COR-L47 (cell line): ENCODE data around the gene MISP3.
A peak's percentile ranks its signal among the peaks of the same experiment; 100 is the strongest.

Experiments used
- DNase-seq: peaks from one replicate; lab custom pipeline; 2025; lab: John Stamatoyannopoulos, UW

Gene MISP3

DNA sequence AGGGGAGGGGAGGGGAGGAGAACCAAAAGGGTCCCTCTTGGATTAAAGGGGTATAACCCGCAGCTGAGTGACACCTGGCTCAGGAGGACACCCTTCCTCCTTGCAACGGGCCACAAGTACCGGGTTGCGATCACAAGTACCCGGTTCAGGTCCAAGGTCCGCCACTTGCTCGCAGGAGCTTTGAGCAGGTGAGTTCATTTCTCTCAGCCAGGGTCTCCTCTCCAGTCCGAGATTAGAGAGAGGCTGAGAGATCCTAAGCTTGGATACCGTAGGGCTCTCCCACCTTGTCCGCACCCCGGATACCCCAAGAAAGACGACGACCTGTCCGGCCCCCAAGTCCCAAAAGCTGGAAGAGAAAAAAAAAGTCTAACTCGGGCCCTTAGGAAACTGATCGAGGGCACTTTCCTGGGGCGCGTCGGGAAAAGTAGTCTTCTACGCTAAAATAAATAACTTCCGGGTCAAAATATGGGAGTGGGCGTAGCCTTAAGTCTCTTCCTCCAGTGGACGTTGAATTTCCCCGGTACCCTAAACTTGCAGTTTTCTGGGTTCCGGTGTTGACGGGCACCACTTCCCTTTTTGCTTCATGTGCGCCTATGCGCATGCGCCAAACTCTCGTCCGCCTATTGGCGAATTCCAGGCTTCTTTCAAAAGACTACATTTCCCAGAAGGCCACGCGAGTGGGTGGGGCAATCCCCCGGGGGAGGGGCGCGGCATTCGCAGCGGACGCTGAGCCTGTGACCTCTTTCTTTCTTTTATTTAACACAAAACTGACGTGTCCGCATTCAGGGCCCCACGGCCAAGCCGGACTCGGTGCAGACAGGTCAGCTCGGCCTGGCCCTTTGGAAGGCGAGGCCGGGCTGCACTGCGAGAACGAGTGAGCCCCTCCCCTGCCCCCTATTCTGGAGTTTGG is 8.6 kb downstream of the MISP3 start:
- DNase-seq, result peak; percentile 99

DNA sequence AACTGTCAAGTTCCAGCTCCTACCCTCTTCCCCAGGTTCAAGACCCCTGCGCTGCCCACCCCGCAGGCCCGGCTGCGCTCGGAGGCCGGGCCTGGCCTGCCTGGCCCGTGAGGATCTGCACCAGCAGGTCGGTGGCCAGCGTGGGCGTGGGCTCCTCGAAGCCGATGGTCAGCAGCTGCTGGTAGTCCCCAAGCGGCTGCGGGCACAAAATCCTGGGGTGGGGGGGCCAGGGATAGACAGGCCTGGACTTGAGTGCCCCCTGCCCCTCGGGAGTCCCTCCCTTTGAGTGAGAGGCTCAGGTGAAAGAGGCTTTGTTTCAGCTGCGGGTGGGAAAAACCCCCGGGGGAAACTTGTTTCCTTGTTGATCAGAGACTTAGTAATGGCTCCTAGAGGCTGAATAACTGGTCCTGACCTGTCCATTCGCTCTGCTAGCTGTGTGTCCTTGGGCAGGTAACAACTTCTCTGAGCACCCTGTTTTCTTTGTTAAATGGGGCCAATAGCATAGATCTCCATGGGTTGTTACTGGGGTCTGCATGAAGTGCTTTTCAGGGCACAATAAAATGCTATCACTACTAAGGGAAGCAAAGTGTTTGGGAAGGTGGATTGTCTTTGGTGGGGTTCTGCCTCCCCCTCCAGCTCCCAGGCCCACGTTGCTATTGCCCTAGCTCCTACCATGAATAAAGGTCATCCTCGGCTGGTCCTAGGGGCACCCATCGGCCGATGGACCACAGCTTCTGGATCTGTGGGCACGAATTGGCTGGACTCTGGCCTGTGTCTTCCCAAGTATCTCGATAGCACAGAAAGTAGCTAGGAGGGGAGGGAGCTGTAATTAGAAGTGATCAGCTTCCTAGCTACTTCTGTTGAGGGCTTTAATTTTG is 9.4 kb downstream of the MISP3 start:
- no peak for DNase-seq

DNA sequence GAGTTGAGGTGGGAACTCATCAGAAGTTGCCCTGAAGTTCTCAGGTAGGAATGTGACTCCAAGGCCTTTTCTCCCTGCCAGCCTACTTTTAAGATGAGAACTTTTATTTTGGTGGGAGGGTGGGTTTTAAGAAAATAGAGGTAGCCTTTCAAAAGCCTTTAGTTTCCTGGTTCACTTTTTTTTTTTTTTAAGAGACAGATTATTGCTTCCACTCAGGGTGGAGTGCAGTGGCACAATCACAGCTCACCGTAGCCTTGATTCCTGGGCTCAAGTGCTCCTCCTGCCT is 10.0 kb downstream of the MISP3 start:
- no peak for DNase-seq

DNA sequence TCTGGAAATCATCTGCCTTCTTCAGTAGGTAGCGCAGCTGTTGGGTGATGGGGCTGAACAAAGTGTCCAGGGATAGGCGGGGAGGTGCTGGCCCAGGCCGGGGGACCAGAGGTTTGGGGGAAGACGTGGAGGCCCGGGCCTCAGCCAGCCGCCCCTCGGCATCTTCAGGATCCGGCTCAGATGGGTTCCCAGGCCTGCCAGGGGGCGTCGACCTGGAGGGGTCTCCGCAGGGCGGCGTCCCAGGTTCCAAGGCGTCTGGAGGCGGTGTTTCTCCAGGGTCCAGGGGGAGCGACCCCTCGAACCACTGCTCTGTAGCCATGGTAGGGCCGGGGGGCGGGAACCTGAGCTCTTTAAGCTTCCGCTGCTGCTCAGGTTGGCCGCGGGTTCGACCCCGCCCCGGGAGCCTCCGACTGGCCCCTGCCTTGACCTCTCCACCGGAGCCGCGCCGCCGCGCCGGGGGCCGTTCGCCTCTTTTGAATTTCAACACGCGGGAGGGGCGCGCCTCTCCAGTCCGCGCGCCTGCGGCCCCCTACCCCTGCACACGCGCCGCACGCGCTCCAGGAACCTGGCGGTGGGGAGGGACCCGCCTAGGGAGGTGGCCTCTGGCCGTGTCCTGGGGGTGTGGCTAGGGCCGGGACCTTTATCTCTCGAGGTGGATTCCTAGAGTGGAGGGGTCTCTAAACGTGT is 12.9 kb downstream of the MISP3 start, which contains the start of gene C19orf67:
TSS of gene C19orf67 (minus strand) at position 475 of the 687 bp plus-strand sequence. CDS start at position 319, 156 bp downstream.
- DNase-seq, result no peak

- DNase-seq, result no peak
Observed at GRCh38 chr19:14086098-14086497, 13.5 kb downstream of the MISP3 start.

- DNase-seq, result no peak
Observed at GRCh38 chr19:14088634-14089411, 16.2 kb downstream of the MISP3 start.

DNA sequence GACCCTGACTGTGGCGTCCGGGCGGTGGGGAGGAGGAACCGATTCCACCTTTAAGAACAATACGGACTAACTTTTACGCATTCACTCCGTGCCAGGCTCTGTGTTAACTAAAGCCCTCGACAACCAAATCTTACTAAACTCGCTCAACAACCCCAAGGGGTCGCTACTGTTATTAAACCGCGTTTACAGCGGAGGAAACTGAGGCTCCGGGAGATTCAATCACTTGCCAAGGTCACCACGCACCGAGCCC is 16.8 kb downstream of the MISP3 start:
- no peak for DNase-seq

DNA sequence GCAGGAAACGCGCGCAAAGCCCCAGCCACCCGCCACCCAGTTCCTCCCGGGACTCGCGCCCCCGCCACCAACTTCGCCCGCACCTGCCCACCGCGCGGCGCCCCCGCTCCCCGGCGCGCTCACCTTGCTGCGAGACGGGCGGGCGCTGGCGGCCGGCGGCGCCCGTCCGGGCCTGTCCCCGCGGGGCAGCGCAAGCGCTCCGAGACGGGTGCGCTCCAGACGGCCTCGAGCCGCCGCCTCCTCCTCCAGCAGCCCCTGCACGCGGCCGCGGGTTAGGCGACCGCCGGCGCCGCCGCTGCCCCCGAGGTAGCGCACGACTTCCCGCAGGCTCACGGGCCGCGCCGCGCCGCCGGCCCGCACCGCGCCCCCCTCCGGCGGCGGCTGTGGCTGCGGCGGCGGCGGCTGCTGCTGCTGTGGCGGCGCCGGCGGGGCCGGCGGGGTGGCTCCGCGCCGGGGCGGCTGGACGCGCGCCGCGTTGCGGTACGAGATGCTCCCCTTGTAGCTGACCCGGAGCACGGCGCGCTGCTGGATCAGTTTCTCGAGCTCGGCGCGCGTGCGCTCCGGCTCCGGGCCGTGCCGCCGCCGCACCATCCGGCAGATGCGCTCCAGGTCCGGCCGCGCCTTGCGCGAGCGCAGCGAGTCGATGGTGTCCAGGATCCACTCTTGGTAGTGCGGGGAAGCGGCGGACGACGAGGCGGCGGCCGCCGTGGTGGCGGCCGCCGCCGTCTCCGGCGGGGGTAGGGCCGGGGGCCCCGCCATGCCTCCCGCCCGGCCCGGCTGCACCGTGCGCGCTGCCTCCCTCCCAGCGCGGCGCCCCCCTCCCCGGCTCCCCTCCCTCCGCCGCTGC is 17.3 kb downstream of the MISP3 start:
- DNase-seq, result peak; percentile 37

DNA sequence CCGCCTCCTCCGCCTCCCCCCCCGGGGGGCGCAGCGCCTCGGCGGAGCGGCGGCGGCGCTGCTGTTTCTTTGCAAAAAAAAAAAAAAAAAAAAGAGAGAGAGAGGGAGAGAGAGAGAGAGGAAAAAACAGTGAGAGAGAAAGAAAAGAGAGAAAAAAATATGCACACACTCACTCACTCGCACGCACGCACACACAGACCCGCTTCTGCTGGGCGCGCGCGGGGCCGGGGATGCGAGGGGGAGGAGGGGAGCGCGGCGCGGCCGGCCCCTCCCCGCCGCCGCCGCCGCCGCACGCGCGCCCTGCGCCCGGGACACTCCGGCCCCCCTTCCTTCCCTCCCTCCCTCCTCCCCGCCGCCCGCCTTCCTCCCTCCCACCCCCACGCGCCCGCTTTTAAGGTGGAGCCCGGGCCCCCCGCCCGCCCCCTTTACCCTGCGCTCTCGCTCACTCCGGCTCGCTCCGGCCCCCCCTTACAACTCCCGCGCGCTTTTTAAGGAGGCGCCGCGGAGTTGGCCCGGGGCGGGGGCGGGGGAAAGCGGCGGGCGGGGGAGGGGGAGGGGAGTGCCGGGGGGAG is 18.0 kb downstream of the MISP3 start, which contains the start of gene SAMD1:
TSS of gene SAMD1 (minus strand) at position 243 of the 572 bp plus-strand sequence.
- peak; percentile 83 for DNase-seq

- DNase-seq, result peak; percentile 76
Observed at GRCh38 chr19:14091081-14091812, 18.7 kb downstream of the MISP3 start.

DNA sequence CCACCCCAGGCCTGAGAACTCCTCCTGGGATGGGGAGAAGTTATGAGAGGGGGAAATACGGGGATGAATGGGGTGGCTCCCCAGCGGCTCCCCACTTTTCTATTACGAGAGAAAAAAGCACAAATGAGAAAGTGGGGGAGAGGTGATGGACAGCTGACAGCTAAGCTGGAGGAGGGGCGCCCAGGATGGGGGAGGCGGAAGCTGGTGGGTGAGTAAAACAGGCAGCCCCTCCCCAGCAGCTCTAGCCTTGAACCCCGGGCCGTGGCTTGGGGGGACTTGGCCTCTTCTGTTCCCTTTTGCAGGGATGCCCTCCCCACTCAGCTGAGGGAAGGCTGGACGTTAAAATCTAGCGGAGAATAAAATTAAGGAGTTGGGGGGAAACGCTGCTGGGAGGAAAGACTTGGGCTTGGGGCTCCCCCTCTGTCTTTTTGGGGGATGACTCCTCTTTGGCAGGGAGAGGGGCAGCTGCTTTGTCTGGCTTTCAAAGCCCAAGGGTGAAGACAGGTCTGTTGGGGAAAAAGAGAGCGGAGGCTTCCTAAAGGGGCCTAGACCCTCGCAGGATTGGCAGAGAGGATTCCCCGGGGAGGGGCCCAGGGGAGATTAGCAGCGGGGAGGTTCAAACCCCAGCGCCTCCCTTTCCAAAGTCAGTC is 19.4 kb downstream of the MISP3 start:
- DNase-seq, result no peak

- DNase-seq, result no peak
Observed at GRCh38 chr19:14093117-14093823, 20.7 kb downstream of the MISP3 start.

- no peak for DNase-seq
Observed at GRCh38 chr19:14094854-14095253, 22.3 kb downstream of the MISP3 start.

DNA sequence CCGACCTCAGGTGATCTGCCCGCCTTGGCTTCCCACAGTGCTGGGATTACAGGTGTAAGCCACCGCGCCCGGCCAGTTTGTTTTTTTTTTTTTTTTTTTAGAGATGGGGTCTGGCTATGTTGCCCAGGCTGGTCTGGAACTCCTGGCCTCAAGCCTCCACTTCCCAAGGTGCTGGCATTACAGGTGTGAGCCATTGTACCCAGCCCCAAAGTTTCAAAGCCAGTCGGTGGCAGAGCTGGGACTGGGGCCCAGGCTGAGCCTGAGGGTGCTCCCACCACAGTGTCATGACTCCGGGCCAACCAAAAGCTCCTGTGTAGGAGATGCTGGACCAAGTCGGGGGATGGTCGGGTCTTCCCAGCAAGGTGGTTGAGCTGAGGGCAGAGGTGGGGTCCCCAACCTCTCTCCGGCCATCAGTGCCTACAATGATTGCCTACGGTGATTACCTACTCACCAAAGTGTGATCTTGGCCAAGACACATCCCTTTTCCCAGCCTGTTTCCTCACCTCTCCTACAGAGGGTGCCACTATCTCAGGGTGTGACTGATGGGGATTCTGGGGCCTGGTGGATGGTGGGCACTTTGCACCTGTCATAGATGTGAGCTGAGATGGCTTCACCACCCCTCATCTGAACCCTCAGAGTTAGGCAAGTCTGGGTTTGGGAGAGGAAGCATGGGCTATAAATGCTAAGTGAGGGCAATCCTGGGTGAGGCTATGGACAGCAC is 23.8 kb downstream of the MISP3 start:
- DNase-seq, result no peak

DNA sequence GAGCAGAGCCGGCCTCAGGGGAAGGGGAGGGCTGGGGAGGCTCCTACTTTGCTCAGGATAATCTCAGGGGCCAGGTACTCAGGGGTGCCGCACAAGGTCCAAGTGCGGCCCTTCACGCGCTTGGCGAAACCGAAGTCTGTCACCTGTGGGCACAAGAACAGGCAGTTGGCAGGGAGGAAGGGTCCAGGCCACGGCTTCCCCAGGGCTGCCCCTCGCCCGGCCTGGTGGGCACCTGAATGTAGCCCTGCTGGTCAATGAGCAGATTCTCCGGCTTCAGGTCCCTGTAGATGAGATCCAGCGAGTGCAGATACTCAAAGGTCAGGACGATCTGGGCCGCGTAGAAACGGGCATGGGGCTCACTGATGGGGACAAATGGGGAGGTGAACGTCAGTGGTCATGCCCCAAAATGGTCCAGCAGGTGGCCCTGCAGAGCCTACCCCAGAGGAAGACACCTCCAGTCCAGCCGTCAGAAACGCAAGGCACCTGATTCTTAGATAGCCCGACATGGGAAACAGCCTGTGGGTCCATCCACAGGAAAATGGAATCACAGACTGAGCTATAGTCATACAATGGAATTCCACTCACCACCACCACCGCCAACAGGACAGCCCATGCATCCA is 25.1 kb downstream of the MISP3 start:
- no peak for DNase-seq

DNA sequence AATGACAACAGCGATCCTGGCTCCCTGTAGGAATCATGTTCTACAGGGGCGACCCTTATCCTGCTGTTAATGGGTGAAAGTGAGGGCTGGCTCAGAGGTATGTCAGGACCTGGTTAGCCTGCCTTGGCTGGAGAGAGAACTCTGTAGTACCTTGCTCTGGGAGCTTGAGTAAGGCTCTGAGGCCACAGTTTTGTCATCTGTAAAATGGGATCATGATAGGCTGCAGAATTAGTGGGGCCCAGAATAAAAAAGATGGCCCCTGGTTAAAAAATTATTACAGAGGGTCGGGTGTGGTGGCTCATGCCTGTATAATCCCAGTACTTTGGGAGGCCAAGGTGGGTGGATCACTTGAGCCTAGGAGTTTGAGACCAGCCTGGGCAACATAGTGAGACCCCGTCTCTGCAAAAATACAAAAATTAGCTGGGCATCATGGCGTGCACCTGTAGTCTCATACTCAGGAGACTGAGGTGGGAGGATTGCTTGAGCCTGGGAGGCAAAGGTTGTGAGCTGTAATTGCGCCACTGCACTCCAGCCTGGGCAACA is 28.5 kb downstream of the MISP3 start:
- DNase-seq, result no peak

- no peak for DNase-seq
Observed at GRCh38 chr19:14102102-14102696, 29.6 kb downstream of the MISP3 start.
